ENCODE data around the gene ZNF618. TPM values are rescaled to one million over a fixed set of nuclear protein-coding genes. Genes with fewer than 3 reads are reported as not detected.

Gene ZNF618
- total and polyA plus RNA-seq, 2 experiments from 2014 or later = 10.2 to 14.0 TPM

Other genes starting within 250 kb of the ZNF618 start
- gene AMBP, start 202.0 kb downstream of the ZNF618 start, total RNA-seq = 713 and 736 TPM in 2 replicates
- gene AMBP, start 202.0 kb downstream of the ZNF618 start, polyA plus RNA-seq = 664 and 833 TPM in 2 replicates
- gene KIF12, start 223.0 kb downstream of the ZNF618 start, total RNA-seq = 31.9 and 39.9 TPM in 2 replicates
- 96.5 and 97.3 TPM in 2 replicates for gene KIF12, start 223.0 kb downstream of the ZNF618 start, polyA plus RNA-seq